ENCODE data around the gene HS3ST3A1.

Gene HS3ST3A1

DNA sequence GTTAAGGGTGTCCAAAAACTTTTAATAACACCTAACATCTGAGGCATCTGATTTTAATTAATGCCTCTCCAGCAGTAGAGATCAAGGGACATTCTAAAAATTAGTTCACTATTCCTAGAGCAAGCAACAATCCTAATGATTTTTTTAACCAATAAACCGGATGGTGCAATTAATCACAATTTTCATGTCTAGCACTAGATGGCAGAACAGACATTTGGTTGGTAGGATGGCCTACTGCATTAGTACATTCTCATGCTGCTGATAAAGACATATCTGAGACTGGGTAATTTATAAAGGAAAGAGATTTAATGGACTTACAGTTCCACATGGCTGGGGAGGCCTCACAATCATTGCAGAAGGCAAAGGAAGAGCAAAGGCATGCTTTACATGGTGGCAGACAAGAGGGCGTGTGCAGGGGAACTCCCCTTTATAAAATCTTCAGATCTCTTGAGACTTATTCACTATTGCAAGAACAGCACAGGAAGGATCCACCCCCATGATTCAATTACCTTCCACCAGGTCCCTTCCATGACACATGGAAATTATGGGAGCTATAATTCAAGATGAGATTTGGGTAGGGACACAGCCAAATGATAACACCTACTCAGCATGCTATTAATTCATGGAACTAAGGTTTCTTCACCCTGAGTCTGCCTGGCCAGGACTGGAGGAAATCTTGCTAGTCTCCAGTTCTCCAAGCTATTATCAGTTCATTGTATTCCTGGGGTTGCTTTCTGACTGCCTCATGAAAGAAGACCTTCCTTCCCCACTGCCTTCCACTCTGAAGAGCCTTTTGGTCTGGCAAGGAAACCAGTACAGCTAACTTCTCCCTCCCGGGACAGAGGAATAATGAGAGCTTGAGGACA, 24.8 kb downstream of the HS3ST3A1 start:
- H3K36me3 ChIP-seq (ENCODE audit: control insufficient read depth, insufficient read depth, low read length), result no peaks in the 10 kb centered on the region
- WGBS, 2 experiments, result 91 to 96% methylated on average over 3 of the region's 3 CpGs
- no peaks in the 10 kb centered on the region for H3K9me3 ChIP-seq (ENCODE audit: control insufficient read depth, low read length)
- H3K4me3 ChIP-seq (ENCODE audit: insufficient read depth, low read depth, low read length), result no peak overlapping the region
- no peaks in the 10 kb centered on the region for H3K27me3 ChIP-seq (ENCODE audit: control insufficient read depth, insufficient read depth, low read length, poor library complexity, severe bottlenecking)
- no peak overlapping the region for H3K27ac ChIP-seq (ENCODE audit: insufficient read depth, low read depth, low read length, poor library complexity, severe bottlenecking)
- H3K4me1 ChIP-seq (ENCODE audit: control insufficient read depth, insufficient read depth, low read length), result peaks cover 12% of the 10 kb centered on the region

DNA sequence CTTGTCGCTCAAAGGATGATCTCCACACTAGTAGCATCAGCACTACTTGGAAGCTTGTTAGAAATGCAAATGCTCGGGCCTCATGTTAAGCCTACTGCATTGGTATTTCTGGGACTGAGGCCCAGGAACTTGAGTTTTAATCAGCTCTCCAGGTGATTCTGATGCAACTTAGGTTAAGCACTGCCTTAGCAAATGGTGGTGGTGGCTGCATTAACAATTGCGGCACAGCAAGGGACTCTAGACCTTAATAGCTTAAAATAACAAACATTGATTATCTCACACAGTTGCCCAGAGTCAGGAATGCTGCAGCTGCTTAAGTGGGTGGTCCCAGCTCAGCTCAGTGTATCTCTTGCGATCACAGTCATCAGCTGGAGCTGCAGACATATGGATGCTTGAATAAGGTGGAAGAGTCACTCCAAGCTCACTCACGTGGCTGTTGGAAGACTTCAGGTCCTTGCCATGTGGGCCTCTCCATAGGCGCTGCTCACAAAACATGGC, 25.8 kb downstream of the HS3ST3A1 start:
- Histone ChIP-seq H3K4me1 (ENCODE audit: control insufficient read depth, insufficient read depth, low read length) (peaks cover 12% of the 10 kb centered on the region), H3K36me3 (ENCODE audit: control insufficient read depth, insufficient read depth, low read length) (no peaks in the 10 kb centered on the region), H3K9me3 (ENCODE audit: control insufficient read depth, low read length) (no peaks in the 10 kb centered on the region), H3K4me3 (ENCODE audit: insufficient read depth, low read depth, low read length) (no peak overlapping the region), H3K27ac (ENCODE audit: insufficient read depth, low read depth, low read length, poor library complexity, severe bottlenecking) (peak overlapping the region; percentile 56), H3K27me3 (ENCODE audit: control insufficient read depth, insufficient read depth, low read length, poor library complexity, severe bottlenecking) (no peaks in the 10 kb centered on the region)
- WGBS, 2 experiments, result 21 to 27% methylated on average over 6 of the region's 6 CpGs

DNA sequence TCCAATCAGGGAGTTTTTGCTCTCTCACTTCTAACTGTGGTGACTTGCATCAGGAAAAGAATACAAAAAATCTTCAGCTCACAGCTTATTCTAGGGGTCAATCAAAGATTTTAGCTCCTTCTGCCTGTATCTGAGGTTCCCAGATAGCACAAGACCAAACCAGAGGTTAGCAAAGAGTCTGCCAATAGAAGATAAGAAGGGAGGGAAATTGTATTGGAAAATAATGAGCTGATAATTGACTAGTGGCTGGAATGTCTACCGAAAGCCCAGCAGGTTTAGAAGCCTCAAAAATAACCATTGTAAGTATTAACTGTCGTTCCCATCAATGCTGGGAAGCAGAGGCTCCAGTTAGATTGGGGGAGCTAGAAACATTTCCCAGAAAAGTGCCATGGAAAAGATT, 26.3 kb downstream of the HS3ST3A1 start:
- H3K4me1 ChIP-seq (ENCODE audit: control insufficient read depth, insufficient read depth, low read length), result peaks cover 12% of the 10 kb centered on the region
- H3K36me3 ChIP-seq (ENCODE audit: control insufficient read depth, insufficient read depth, low read length), result no peaks in the 10 kb centered on the region
- H3K9me3 ChIP-seq (ENCODE audit: control insufficient read depth, low read length), result no peaks in the 10 kb centered on the region
- no peaks in the 10 kb centered on the region for H3K27me3 ChIP-seq (ENCODE audit: control insufficient read depth, insufficient read depth, low read length, poor library complexity, severe bottlenecking)
- peak overlapping the region; percentile 56 for H3K27ac ChIP-seq (ENCODE audit: insufficient read depth, low read depth, low read length, poor library complexity, severe bottlenecking)
- WGBS, 2 experiments, result 10 to 31% methylated on average over 2 of the region's 2 CpGs
- H3K4me3 ChIP-seq (ENCODE audit: insufficient read depth, low read depth, low read length), result no peak overlapping the region

DNA sequence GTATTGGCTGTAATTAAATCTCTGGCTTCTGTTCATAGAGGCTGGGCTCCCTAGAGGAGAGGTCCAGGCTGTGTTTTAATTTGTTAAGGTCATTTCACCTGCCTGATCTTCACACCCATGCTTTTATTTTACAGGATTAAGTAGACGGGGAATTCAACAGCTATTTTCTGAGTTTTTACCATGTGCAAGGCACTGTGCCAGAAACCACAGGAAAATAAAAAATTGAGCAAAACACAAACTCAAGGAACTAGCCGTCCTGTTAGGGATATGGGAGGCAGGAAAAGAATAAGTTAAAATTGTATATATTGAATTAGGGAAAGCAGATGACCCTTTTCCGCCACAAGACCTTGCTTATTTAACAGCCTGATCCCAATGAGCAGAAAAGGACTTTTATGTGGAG, 29.1 kb downstream of the HS3ST3A1 start:
- H3K27me3 ChIP-seq (ENCODE audit: control insufficient read depth, insufficient read depth, low read length, poor library complexity, severe bottlenecking), result no peaks in the 10 kb centered on the region
- no peak overlapping the region for H3K27ac ChIP-seq (ENCODE audit: insufficient read depth, low read depth, low read length, poor library complexity, severe bottlenecking)
- H3K4me1 ChIP-seq (ENCODE audit: control insufficient read depth, insufficient read depth, low read length), result peaks cover 15% of the 10 kb centered on the region
- H3K9me3 ChIP-seq (ENCODE audit: control insufficient read depth, low read length), result no peaks in the 10 kb centered on the region
- H3K36me3 ChIP-seq (ENCODE audit: control insufficient read depth, insufficient read depth, low read length), result no peaks in the 10 kb centered on the region
- no peak overlapping the region for H3K4me3 ChIP-seq (ENCODE audit: insufficient read depth, low read depth, low read length)
- WGBS, 2 experiments, result 98 to 100% methylated on average over 3 of the region's 3 CpGs

DNA sequence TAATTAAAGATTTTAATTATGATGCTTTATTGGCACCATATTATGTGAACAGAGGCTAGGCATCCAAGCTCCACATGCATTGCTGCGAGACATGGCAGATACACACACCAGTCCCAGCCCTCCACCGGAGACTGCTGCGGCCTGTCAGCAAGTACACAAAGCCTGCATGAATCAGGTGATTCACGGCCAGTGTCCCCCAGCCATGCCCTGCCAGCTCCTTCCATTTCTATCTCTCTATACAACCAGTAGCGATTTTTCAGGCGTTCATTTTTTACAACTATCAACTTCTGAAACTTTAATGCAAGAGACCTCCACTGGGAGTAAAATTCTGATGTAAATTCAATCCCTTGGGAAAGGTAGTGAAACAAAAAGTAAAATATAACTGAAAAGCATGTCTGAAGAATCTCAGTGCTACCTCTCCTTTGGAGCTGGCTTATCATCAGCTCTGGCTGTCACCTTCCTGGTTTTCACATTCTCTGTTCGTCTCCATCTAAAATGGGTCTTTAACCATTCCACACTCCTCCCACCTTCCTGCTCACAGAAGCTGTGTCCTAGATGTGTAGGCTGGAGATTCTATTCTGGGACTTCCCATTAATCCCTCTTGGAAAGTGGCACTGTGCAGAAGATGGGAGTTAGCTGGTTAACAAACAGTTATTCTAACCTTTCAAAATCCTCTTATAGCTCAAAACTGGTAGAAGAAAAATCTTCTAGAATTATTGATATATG, 32.2 kb downstream of the HS3ST3A1 start:
- H3K4me1 ChIP-seq (ENCODE audit: control insufficient read depth, insufficient read depth, low read length), result peaks cover 4% of the 10 kb centered on the region
- H3K27me3 ChIP-seq (ENCODE audit: control insufficient read depth, insufficient read depth, low read length, poor library complexity, severe bottlenecking), result no peaks in the 10 kb centered on the region
- peaks cover 6% of the 10 kb centered on the region for H3K9me3 ChIP-seq (ENCODE audit: control insufficient read depth, low read length)
- H3K36me3 ChIP-seq (ENCODE audit: control insufficient read depth, insufficient read depth, low read length), result no peaks in the 10 kb centered on the region
- no peak overlapping the region for H3K4me3 ChIP-seq (ENCODE audit: insufficient read depth, low read depth, low read length)
- WGBS, 2 experiments, result 84 to 90% methylated on average over 7 of the region's 7 CpGs
- no peak overlapping the region for H3K27ac ChIP-seq (ENCODE audit: insufficient read depth, low read depth, low read length, poor library complexity, severe bottlenecking)

DNA sequence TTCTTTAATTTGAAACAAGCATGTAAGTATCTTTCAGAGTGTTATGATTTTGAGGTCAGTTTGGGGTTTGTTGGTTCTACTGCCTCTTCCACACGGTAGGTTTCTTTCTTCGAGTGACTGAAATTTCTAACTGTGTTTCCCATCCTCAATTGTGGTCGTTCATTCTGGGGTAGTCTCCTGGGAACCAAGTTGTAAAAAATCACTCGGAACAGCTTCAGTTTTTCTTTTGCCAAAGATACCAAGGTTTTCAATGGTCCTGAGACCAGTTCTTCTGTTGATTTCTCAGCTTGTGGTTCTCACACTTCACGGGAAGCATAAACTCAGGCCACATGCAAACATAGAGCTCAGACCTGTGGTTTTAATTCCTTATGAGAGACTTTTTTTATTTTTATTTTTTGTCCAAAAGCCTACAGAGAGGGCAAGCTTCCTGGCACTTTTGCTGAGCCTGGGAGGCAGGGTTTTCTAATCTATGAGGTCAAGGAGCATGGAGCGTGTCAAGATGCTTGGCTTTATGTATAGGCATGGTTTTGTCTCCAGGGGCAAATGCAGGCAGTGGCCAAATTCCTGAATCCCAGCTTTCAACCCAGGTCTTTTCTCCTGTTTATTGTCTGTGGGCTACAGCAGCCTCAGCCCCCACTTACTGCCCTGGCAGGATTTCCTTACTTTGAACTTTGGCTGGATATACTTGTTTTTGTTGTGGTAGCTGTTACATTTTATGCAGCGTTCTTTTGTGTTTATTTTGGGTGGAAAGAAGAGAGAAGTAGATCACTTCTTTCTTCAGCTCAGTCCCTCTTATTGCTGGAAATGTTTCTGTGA, 32.9 kb downstream of the HS3ST3A1 start:
- Histone ChIP-seq H3K27me3 (ENCODE audit: control insufficient read depth, insufficient read depth, low read length, poor library complexity, severe bottlenecking) (no peaks in the 10 kb centered on the region), H3K36me3 (ENCODE audit: control insufficient read depth, insufficient read depth, low read length) (no peaks in the 10 kb centered on the region), H3K4me3 (ENCODE audit: insufficient read depth, low read depth, low read length) (no peak overlapping the region), H3K4me1 (ENCODE audit: control insufficient read depth, insufficient read depth, low read length) (peaks cover 4% of the 10 kb centered on the region), H3K27ac (ENCODE audit: insufficient read depth, low read depth, low read length, poor library complexity, severe bottlenecking) (no peak overlapping the region), H3K9me3 (ENCODE audit: control insufficient read depth, low read length) (peaks cover 6% of the 10 kb centered on the region)
- 92 to 94% methylated on average over 7 of the region's 7 CpGs for WGBS, 2 experiments

DNA sequence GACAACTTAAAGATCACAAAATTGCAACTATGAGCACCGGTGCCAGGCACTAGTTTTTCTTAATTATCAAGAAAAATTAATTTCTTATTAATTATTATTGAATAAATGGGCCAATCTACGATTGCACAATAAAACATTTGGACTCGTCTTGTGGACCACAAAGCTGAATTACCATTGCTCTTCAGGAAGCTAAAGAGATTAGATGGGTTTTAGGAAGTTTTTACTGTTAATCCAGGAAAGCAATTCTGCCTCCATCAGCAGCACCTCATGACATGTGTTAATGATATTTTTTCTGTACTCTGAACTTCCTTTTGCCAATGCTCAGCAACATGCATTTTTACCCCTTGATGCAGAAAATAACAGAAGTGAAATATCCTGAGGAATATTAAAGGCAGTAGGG, 37.9 kb downstream of the HS3ST3A1 start:
- 83 to 100% methylated on average over 2 of the region's 3 CpGs for WGBS, 2 experiments
- Histone ChIP-seq H3K4me1 (ENCODE audit: control insufficient read depth, insufficient read depth, low read length) (peaks cover 5% of the 10 kb centered on the region), H3K27ac (ENCODE audit: insufficient read depth, low read depth, low read length, poor library complexity, severe bottlenecking) (no peak overlapping the region), H3K4me3 (ENCODE audit: insufficient read depth, low read depth, low read length) (no peak overlapping the region), H3K27me3 (ENCODE audit: control insufficient read depth, insufficient read depth, low read length, poor library complexity, severe bottlenecking) (no peaks in the 10 kb centered on the region), H3K9me3 (ENCODE audit: control insufficient read depth, low read length) (peaks cover 6% of the 10 kb centered on the region), H3K36me3 (ENCODE audit: control insufficient read depth, insufficient read depth, low read length) (no peaks in the 10 kb centered on the region)

DNA sequence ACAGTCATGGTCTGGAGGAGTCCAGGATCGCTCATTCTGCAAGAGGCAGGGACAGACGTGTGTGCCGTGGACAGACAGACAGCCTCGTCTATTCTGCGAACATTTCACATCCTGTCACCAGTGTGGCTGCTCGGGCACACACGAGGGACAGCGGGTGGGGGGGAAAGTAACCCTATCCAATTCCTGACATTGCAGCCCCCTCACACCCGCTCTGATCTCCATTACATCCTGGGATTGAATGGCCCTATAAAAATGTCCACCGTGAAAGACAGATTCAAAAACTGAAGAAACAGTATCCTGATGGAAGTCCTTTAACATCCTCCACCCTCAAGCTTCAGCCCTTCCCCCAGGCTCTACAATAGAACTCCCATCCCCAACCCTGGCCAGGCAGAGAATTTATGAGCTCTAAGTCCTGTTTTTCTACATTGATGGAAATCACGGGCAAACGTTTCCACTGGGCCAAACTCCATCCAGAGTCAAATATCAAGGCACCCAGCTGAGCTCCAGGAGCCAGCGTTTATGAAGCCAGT, 39.4 kb downstream of the HS3ST3A1 start:
- no peak overlapping the region for H3K4me3 ChIP-seq (ENCODE audit: insufficient read depth, low read depth, low read length)
- peaks cover 5% of the 10 kb centered on the region for H3K4me1 ChIP-seq (ENCODE audit: control insufficient read depth, insufficient read depth, low read length)
- no peaks in the 10 kb centered on the region for H3K36me3 ChIP-seq (ENCODE audit: control insufficient read depth, insufficient read depth, low read length)
- no peaks in the 10 kb centered on the region for H3K27me3 ChIP-seq (ENCODE audit: control insufficient read depth, insufficient read depth, low read length, poor library complexity, severe bottlenecking)
- H3K9me3 ChIP-seq (ENCODE audit: control insufficient read depth, low read length), result peaks cover 4% of the 10 kb centered on the region
- H3K27ac ChIP-seq (ENCODE audit: insufficient read depth, low read depth, low read length, poor library complexity, severe bottlenecking), result no peak overlapping the region
- 91 to 94% methylated on average over 13 of the region's 13 CpGs for WGBS, 2 experiments

DNA sequence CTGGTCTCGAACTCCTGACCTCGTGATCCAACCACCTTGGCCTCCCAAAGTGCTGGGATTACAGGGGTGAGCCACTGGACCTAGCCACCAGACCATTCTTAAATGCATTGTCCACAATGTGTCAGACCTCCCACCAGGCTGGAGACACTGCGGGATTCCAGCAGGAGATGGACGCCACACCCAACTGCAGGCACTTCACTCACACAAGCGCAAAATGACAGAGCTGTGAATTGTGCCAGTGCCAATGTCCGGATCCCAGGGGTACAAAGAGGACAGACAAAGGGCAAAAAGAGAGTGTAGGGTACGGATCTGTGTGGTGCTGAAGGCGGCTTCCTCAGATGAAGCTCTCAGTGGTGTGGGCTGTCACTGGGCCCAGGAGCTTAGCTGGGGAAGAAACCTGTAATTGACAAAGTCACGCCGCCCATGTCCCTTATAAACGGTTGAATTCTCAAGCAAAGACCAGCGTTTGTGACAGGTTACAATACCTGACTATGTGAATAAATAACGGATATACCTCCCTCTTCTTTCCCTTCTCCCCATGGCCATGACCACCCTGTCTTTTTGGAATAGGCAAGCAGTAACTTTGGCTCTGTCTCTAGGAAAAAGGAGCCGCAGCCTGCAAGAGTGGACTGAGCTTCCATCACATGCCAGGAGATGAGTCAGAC, 40.0 kb downstream of the HS3ST3A1 start:
- Histone ChIP-seq H3K4me1 (ENCODE audit: control insufficient read depth, insufficient read depth, low read length) (peaks cover 5% of the 10 kb centered on the region), H3K4me3 (ENCODE audit: insufficient read depth, low read depth, low read length) (no peak overlapping the region), H3K27me3 (ENCODE audit: control insufficient read depth, insufficient read depth, low read length, poor library complexity, severe bottlenecking) (no peaks in the 10 kb centered on the region), H3K36me3 (ENCODE audit: control insufficient read depth, insufficient read depth, low read length) (no peaks in the 10 kb centered on the region), H3K9me3 (ENCODE audit: control insufficient read depth, low read length) (peaks cover under 1% of the 10 kb centered on the region), H3K27ac (ENCODE audit: insufficient read depth, low read depth, low read length, poor library complexity, severe bottlenecking) (no peak overlapping the region)
- WGBS, 2 experiments, result 92 to 95% methylated on average over 14 of the region's 14 CpGs

Data from ectodermal cell (in vitro differentiated cells).